Activated naive CD4-positive, alpha-beta T cell treated with anti-CD3 and anti-CD28 coated beads, Interleukin-2, amount 50 U/mL, for 72 hours (primary cell): ENCODE results near the gene UVRAG. TPM values are rescaled to one million over a fixed set of nuclear protein-coding genes. Genes with fewer than 3 reads are reported as not detected.
"Not testable (repeated sequence)": the region's sequence is repeated elsewhere in the genome, so short reads cannot be mapped to it uniquely, and the experiment has no call there.

Experiments
- ATAC-seq, 2 donors: fragments of 150-1000 bp; cut with Tn5 transposase; 2 replicates each; pipeline ENCODE4 v1.10.0; 2021; ENCODE audit warnings: mild to moderate bottlenecking in 2 of 2, moderate library complexity in 2 of 2
- DNase-seq, 2 donors: peaks; one replicate each; pipeline ENCODE4 v3.0.0; 2021 to 2022; ENCODE audit warnings: low spot score in 2 of 2
- H3K27ac Mint-ChIP-seq, 2 donors: one replicate each; pipeline ENCODE4 v1.8.0; 2022; ENCODE audit warnings: mild to moderate bottlenecking in 2 of 2, mixed read lengths in 2 of 2
- H3K36me3 Mint-ChIP-seq, 2 donors: one replicate each; pipeline ENCODE4 v1.8.0; 2022; ENCODE audit warnings: mixed read lengths in 2 of 2
- H3K9me3 Mint-ChIP-seq, 2 donors: one replicate each; pipeline ENCODE4 v1.8.0; 2022; ENCODE audit warnings: mixed read lengths in 2 of 2
- total RNA-seq, 2 donors: library from RNA; stranded (reverse); gene quantifications; one replicate each; pipeline ENCODE4 v1.2.3, GENCODE V29; 2022

UVRAG gene
- total RNA-seq, 2 donors from 2014 or later = 19.9 to 22.4 TPM

DNA sequence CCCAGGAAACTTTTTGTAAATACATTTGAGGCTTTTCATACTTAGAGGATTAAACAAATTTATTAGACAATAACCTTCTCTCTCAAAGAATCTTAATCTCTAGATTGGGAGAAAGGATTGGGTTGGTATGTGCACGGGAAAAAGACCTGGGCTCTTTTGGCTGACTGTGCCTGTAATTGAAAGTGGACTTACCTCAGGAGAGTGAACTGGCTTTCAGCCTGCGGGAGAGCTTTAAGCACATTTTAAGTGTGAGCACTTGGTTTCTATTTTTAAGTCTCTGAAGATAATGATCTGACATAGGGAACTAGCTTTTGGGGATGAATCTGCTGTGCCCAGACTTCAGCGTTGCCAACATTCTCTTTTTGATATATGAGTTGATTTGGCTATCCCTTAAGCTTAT, 35.8 kb downstream of the UVRAG start:
- Mint-ChIP-seq H3K36me3 (no peaks in the 10 kb centered on the region), H3K9me3 (no peaks in the 10 kb centered on the region), H3K27ac (no peak overlapping the region)
- no peak for ATAC-seq
- DNase-seq = no peak

DNA sequence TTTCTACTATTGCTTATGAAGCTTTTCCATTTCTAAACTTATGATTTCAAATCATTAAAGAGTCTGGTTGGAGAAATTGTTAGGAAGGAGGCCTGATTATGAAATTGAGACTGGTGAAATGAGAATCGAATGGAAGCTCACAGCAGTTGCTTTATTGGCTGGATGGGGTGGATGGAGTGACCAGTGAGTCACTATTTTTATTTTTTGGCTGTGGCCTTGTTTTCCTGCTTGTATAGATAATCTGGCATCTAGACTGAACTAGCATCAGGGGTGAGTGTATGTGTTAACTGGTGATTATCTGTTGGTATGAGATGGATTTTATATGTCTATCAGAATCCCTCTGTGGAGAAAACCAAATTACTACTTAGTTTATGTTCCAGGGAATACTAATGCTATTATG, 36.2 kb downstream of the UVRAG start:
- DNase-seq (no peak), ATAC-seq (no peak)
- no peak overlapping the region for H3K27ac Mint-ChIP-seq
- H3K9me3 Mint-ChIP-seq = no peaks in the 10 kb centered on the region
- H3K36me3 Mint-ChIP-seq = no peaks in the 10 kb centered on the region

DNA sequence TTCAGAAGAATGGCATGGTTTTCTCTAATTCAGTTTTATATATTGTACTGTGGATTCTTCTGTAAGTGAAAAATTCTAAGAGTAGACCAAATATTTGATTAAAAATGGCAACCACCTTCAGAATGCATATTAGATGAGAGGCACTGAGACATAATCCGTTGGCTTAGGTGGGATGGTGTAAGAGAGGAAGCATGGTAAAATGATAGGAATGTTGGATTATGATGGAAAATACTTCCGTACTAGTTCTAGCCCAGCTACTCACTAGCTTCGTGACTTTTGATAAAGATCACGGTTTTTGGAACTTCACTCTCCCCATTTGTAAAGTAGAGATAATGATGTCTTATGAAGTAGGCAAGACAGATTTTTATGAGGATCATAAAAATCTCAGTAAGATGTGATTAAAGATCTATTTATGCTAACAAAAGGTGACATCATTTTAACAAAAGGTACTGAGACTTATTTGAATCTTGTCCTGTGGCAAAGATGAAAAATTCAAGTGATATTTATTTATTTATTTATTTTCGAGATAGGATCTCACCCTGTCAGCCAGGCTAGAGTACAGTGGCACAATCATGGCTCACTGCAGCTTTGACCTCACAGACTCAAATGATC, 37.5 kb downstream of the UVRAG start:
- no peaks in the 10 kb centered on the region for H3K36me3 Mint-ChIP-seq
- ATAC-seq (no peak), DNase-seq (no peak)
- no peak overlapping the region for H3K27ac Mint-ChIP-seq
- no peaks in the 10 kb centered on the region for H3K9me3 Mint-ChIP-seq

DNA sequence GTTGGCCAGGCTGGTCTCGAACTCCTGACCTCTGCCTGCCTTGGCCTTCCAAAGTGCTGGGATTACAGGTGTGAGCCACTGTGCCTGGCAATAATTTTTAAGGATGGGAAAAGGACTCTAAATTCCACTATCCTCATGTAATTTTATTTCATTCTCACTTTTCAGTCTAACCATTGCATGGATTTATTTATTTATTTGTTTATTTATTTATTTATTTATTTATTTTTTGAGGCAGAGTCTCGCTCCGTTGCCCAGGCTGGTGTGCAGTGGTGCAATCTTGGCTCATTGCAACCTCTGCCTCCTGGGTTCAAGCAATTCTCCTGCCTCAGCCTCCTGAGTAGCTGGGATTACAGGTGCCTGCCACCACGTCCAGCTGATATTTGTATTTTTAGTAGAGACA, 38.6 kb downstream of the UVRAG start:
- not testable (repeated sequence) for H3K9me3 Mint-ChIP-seq, DNase-seq, H3K27ac Mint-ChIP-seq, H3K36me3 Mint-ChIP-seq, ATAC-seq

DNA sequence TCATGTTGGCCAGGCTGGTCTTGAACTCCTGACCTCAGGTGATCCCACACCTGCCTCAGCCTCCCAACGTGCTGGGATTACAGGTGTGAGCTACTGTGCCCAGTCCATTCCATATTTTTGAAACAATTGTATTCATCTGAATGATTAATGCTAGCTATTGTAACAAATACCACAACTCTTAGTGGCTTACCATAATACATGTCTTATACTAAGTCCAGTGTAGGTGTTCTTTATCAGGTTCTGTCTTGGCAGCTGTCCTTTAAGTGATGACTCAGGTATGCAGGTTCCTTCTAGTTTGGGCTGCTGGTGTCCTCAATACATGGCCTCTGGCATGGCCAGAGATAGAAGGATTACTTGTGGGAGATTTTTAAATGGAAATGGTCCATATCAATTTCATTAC, 39.0 kb downstream of the UVRAG start:
- DNase-seq (no peak), ATAC-seq (no peak)
- H3K27ac Mint-ChIP-seq = no peak overlapping the region
- no peaks in the 10 kb centered on the region for H3K9me3 Mint-ChIP-seq
- H3K36me3 Mint-ChIP-seq = no peaks in the 10 kb centered on the region

DNA sequence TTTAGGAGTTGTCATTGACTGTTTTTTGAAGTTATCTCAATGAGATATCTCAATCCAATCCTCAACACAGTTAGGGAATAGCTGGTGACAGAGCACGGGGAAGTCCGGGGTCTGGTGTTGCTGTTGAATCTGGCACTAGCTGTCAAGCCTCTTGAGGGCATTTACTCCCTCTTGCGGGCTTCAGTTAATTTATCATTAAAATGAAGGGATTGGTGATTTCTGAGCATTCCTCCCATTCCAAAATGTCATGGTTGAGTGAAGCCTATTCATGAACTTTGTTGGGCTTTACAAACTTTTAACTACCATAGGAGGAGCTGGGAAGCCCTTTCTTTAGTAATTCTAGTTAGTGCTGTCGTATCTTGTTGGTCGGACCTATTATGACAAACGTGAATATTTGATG, 40.2 kb downstream of the UVRAG start:
- no peaks in the 10 kb centered on the region for H3K9me3 Mint-ChIP-seq
- no peaks in the 10 kb centered on the region for H3K36me3 Mint-ChIP-seq
- DNase-seq = no peak
- ATAC-seq = no peak
- no peak overlapping the region for H3K27ac Mint-ChIP-seq

DNA sequence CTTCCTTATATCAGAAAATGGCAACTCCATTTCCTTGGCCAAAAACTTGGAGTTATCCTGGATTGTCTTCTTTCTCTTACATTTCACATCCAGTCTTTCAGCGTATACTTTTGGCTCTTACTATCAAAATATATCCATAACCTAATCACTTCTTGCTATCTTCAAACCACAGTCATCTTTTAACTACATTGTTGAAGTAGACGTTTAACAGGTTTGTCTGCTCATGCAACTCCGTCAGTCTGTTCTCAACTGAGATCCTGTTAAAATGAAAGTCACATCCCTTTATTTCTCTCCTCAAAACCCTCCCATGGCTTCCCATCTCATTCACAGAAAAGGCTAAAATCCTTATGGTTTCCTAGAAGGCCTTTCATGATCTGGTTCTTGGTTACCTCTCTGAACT, 41.9 kb downstream of the UVRAG start:
- ATAC-seq = no peak
- DNase-seq = no peak
- peak overlapping the region in 1 of 2 donors; percentile 24 for H3K27ac Mint-ChIP-seq
- H3K9me3 Mint-ChIP-seq = no peaks in the 10 kb centered on the region
- H3K36me3 Mint-ChIP-seq = no peaks in the 10 kb centered on the region

DNA sequence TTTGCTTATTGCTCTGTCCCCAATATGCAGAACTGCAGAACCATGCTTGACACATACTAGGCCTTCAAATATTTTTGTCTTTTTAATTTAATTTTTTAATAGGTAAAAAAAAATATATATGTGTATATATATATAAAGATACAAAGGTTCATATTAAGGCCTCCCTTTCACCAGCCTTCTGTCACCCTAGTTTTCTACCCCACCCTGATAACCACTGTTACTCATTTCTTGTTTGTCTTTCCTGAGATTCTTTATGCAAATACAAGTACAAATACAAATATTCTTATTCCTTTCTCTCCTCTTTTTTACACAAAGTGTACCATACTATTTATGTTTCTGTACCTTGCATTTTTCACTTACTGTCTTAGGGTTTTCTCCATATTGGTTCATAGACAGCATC, 43.0 kb downstream of the UVRAG start:
- Mint-ChIP-seq H3K27ac (no peak overlapping the region), H3K9me3 (no peaks in the 10 kb centered on the region), H3K36me3 (no peaks in the 10 kb centered on the region)
- DNase-seq = no peak
- no peak for ATAC-seq

DNA sequence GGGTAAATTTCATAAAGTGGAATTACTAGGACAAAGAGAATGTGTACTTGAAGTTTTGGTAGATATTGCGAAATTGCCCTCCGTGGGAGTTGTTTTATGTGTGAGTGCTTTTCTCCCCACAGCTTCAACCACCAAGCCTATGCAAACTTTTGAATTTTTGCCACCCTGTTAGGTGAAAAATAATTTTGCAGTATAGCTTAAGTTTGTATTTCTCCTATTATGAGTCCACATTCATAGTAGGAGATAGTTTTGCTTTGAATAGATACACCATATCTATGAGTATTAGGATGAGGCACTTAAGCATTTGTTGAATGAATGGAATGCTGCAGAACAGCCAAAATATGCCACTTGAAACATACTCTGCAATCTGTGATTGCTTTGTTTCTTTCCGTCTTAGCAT, 43.6 kb downstream of the UVRAG start:
- ATAC-seq = no peak
- H3K9me3 Mint-ChIP-seq = no peaks in the 10 kb centered on the region
- H3K27ac Mint-ChIP-seq = no peak overlapping the region

DNA sequence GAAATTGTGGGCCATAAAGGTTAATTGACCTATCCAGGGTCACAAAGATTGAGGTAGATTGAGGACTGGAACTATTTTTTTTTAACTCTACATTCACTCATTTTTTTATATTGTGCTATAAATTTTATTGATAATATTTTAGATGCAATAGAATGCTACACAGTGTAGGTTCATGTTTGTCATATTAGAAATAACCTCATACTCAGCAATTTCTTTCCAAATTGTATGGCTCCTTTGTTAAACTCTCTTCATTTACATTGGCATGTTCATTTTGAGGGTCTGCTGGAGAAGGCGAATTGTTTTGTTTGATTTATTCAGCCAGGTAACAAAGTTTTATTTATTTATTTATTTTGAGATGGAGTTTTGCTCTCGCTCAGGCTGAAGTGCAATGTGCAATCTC, 44.6 kb downstream of the UVRAG start:
- H3K9me3 Mint-ChIP-seq = no peaks in the 10 kb centered on the region
- ATAC-seq (no peak), DNase-seq (no peak)
- no peaks in the 10 kb centered on the region for H3K36me3 Mint-ChIP-seq
- no peak overlapping the region for H3K27ac Mint-ChIP-seq

More for the DNA sequence above, 43.6 kb downstream of the UVRAG start:
- DNase-seq = no peak
- no peaks in the 10 kb centered on the region for H3K36me3 Mint-ChIP-seq

DNA sequence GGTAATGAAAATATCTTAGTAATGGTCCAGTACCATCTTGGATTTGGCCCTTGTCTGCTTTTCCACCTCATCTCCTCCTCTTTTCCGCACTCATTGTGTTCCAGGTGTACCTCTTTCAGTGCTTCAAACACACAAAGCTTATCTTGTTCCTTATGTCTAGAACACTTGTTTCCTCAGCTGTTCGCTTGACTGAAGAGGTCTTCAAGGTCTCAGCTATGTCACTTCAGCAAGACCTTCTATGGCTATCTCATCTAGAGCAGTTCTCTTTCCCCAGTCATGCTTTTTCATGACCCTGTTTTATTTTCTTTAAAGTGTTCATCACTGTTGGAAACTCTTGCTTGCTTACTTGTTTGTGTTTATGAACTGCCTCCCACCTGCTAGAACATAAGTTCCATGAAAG, 47.4 kb downstream of the UVRAG start:
- Mint-ChIP-seq H3K27ac (no peak overlapping the region), H3K36me3 (no peaks in the 10 kb centered on the region), H3K9me3 (no peaks in the 10 kb centered on the region)
- DNase-seq (no peak), ATAC-seq (no peak)

DNA sequence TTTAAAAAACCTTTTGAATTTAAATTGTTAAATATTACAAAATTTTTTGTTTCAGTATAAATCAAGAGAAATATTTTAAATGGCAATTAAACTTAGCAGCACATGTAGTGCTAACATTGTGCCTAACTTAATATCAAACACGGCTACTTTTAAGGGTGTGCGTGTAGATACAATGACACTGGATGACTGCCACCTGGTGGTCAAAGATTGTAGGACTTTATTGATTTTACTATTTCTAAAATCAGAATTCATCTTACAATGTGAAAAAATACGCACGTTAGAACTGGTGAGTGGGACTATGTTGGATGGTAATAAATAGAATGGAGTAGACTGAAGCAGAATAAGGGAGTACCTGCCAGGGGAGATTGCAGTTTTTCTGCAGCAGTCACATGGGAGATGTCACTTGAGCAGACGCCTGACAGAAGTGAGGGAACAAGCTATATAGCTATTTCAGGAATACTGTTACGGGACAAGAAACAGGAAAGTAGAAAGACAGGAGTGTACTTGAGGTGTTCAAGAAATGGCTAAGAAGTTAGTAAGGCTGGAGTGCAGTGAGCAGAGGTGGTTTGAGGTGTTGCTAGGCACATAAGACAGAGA, 52.9 kb downstream of the UVRAG start:
- no peaks in the 10 kb centered on the region for H3K9me3 Mint-ChIP-seq
- DNase-seq = peak in 1 of 2 donors; percentile 57
- H3K27ac Mint-ChIP-seq = no peak overlapping the region
- ATAC-seq = no peak
- no peaks in the 10 kb centered on the region for H3K36me3 Mint-ChIP-seq

DNA sequence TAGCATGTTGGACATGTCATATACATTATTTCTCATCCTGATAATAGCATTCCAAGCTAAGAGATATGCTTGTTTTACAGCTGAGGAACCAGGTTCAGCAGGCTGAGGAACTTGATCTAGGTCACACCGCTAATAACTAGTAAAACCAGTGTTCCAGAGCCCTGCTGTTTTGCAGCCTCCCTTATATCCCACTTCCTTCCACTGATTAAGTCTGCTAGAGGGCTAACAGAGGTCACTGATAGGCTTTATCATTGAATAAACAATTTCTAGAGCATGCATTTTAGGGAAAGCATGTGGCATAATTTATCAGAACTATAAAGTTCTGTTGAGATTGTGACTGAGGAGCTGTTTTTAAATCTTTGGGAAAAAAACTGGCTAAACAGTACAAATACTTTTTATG, 54.0 kb downstream of the UVRAG start:
- ATAC-seq (no peak), DNase-seq (no peak)
- peak overlapping the region in 1 of 2 donors; percentile 0 for H3K27ac Mint-ChIP-seq
- H3K36me3 Mint-ChIP-seq = no peaks in the 10 kb centered on the region
- H3K9me3 Mint-ChIP-seq = no peaks in the 10 kb centered on the region

DNA sequence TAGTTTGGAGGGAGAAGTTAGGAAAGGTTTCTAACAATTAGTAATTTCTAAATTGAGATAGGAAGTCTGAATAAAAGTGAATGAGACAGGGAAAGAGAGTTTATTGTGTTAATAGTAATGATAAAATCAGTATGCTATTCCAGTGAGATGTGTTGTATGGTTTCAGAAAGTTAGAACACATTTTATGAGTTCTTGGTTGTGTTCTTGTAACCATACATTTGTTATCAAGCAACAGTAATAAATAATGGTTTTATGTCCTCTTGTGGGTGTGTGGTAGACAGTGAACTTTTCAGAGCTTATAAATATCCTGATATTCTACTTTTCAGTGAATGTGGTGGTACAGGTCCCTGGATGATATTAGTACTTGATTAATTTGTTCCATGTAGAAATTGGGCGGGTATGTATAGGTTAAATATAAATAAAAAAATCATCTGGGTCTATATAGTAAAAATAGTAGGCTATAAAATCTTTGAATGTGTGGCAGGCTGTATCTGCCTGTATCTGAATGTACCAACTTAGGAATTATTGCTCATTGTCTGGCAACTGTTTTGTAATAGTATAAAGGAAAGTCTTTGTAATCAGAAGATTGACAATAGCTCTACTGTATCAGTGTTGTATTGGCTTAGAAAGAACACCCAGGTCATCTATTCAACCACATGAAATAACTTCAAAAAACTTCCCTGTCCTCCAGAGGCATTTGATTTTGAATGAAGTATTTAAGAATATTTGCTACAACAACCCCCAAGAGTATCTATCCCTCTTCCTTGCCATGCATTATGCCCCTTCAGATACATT, 54.8 kb downstream of the UVRAG start:
- DNase-seq (no peak), ATAC-seq (no peak)
- Mint-ChIP-seq H3K27ac (peak overlapping the region in 1 of 2 donors; percentile 0), H3K36me3 (no peaks in the 10 kb centered on the region), H3K9me3 (no peaks in the 10 kb centered on the region)

DNA sequence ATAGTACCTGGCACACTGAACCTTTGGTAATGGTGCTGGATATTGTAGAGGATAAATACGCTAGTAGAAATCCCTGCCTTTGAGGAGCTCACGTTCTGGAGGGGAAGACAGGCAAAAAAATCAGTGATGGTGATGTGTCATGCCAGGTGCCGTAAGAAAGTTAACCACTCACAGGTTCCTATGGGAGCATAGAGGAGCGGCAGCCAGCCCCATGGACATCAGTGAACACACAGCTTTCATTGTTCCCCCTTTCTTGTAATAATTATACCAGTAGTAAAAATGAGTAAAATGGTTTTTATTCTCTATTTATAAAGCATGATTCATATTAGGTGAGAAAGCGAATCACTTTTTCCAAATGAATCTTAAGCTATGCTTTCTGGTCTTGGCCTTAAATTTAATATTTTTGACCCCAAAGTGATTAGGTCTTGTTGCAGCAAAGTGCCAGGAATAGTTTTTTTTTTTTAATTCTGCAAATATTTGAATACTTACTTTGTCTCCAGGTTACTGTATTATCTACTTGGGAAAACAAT, 57.9 kb downstream of the UVRAG start:
- no peaks in the 10 kb centered on the region for H3K36me3 Mint-ChIP-seq
- DNase-seq (no peak), ATAC-seq (peak; percentile 64 to 78)
- peak overlapping the region; percentile 37 to 69 for H3K27ac Mint-ChIP-seq
- no peaks in the 10 kb centered on the region for H3K9me3 Mint-ChIP-seq

DNA sequence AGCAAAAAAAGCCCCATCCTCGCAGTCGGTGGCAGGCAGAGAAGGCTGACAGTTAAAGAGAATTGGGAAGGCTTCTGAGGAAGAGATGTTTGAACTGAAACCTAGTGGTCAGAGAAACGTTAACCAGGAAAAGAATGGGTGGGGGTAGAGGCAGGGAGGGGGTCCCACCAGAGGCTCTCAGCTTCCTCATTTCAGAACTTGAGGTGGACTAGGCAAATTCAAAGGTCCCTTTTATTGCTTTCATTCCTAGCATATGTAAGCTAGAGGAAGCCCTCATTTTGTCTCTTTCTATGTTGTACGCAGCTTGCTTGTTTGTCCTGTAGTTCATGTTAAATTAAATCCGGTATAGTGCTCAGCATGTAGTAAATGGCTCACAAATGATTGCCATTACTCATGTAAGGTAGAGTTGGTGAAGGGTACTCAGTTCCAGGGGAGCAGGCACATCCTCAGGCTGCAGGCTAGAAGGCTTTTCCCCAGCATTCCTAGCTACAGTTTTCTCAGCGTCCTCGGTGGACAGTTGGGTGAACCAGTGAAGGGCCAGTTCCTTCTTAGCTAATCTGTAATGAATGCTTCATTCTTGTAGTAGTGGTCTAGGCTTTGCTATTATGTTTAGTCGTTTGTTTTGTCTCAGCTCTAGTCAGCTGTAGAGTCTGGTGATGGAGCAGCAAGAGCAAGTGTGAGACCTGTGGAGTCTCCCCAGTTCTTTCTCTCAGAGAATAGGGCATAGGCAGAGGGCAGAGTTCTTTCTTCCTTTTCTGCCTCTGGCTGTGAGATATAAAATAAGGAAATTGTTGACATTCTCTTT, 58.6 kb downstream of the UVRAG start:
- Mint-ChIP-seq H3K27ac (peak overlapping the region in 1 of 2 donors; percentile 30), H3K9me3 (no peaks in the 10 kb centered on the region), H3K36me3 (no peaks in the 10 kb centered on the region)
- ATAC-seq (peak; percentile 20 to 68), DNase-seq (no peak)
